PC-3 (cell line): ENCODE results near the gene NDUFA3. TPM values are rescaled to one million over a fixed set of nuclear protein-coding genes. Genes with fewer than 3 reads are reported as not detected.

Source experiments
- ATAC-seq: fragments of 200-7000 bp; cut with Tn5 transposase; 2 replicates; pipeline ENCODE4 v1.9.1; 2020; ENCODE audit warnings: mild to moderate bottlenecking, moderate library complexity
- BruUV-seq: library from RNA; stranded (reverse); fragments of 400-500 nt; replicated peaks from 2 replicates; lab custom pipeline; 2021; lab: Mats Ljungman, UMichigan
- CTCF ChIA-PET: fragments of 300-600 bp; sonication (Branson Sonifier 250); formaldehyde crosslinking; loops from one replicate; lab custom pipeline; 2022; ENCODE audit warnings: antibody characterized with exemption; lab: Charles Lee
- POLR2A ChIA-PET: fragments of 300-600 bp; sonication (Branson Sonifier 250); formaldehyde crosslinking; loops from one replicate; lab custom pipeline; 2022; ENCODE audit warnings: antibody characterized with exemption; ENCODE audit not compliant: unreplicated experiment; lab: Charles Lee
- DNase-seq: peaks from one replicate; pipeline ENCODE4 v3.0.0-alpha.2; 2015
- H2AFZ ChIP-seq: fragments of 300-600 bp; sonication (generic); 2 replicates; pipeline ENCODE4 v1.6.0; 2016; ENCODE audit warnings: antibody characterized with exemption, low read length
- H3F3A ChIP-seq: fragments of 300-600 bp; sonication (generic); one replicate; pipeline ENCODE4 v1.6.0; 2017; ENCODE audit warnings: antibody characterized with exemption, low read length, control low read depth, mild to moderate bottlenecking; ENCODE audit not compliant: unreplicated experiment
- H3K27ac ChIP-seq: fragments of 300-600 bp; sonication (generic); 2 replicates; pipeline ENCODE4 v1.5.1; 2016; ENCODE audit warnings: mild to moderate bottlenecking, low read length
- H3K27me3 ChIP-seq: fragments of 300-600 bp; sonication (generic); 2 replicates; pipeline ENCODE4 v1.6.1; 2016; ENCODE audit warnings: low read length, mixed read lengths
- H3K36me3 ChIP-seq: fragments of 300-600 bp; sonication (generic); 2 replicates; pipeline ENCODE4 v1.6.1; 2016; ENCODE audit warnings: low read depth, mixed run types, low read length, mixed read lengths
- H3K4me1 ChIP-seq: fragments of 300-600 bp; sonication (generic); 2 replicates; pipeline ENCODE4 v1.5.1; 2016; ENCODE audit warnings: low read length; ENCODE audit not compliant: insufficient read depth
- H3K4me2 ChIP-seq: fragments of 300-600 bp; sonication (generic); 2 replicates; pipeline ENCODE4 v1.6.0; 2016; ENCODE audit warnings: low read length
- H3K4me3 ChIP-seq: fragments of 300-600 bp; sonication (generic); 2 replicates; pipeline ENCODE4 v1.5.1; 2016; ENCODE audit warnings: mild to moderate bottlenecking, low read length, mixed read lengths
- H3K79me2 ChIP-seq: fragments of 300-600 bp; sonication (generic); 2 replicates; pipeline ENCODE4 v1.6.1; 2017; ENCODE audit warnings: low read length, mixed read lengths
- H3K9ac ChIP-seq: fragments of 300-600 bp; sonication (generic); 2 replicates; pipeline ENCODE4 v1.6.0; 2016; ENCODE audit warnings: mild to moderate bottlenecking, low read length
- H3K9me2 ChIP-seq: fragments of 300-600 bp; sonication (generic); replicated peaks from 2 replicates; pipeline ENCODE4 v1.6.1; 2016; ENCODE audit warnings: mixed run types, low read length, mixed read lengths
- H3K9me3 ChIP-seq: fragments of 300-600 bp; sonication (generic); 2 replicates; pipeline ENCODE4 v1.6.1; 2016; ENCODE audit warnings: low read length, mixed read lengths
- H4K20me1 ChIP-seq: fragments of 300-600 bp; sonication (generic); 2 replicates; pipeline ENCODE4 v1.6.1; 2016; ENCODE audit warnings: low read length, mixed read lengths
- EZH2 ChIP-seq: fragments of 300-600 bp; sonication (generic); IDR thresholded peaks from one replicate; pipeline ENCODE4 v1.6.1; 2017; ENCODE audit warnings: antibody characterized with exemption, mild to moderate bottlenecking, low read length; ENCODE audit not compliant: unreplicated experiment
- EZH2phosphoT487 ChIP-seq: fragments of 300-600 bp; sonication (generic); IDR thresholded peaks from 2 replicates; pipeline ENCODE4 v1.6.1; 2018; ENCODE audit warnings: mild to moderate bottlenecking, antibody characterized with exemption, low read length, borderline replicate concordance
- intact Hi-C: fragments of 100-400 bp; cut with micrococcal nuclease; formaldehyde crosslinking; loops from 2 replicates; pipeline ENCODE4 v1.9.0; 2023
- total RNA-seq: library from RNA; depleted of rRNA; stranded (reverse); fragments of >200 nt; gene quantifications from 2 replicates; pipeline ENCODE4 v1.2.3, GENCODE V29; 2014
- TF ChIP-seq, protein P1 (sequence below): fragments of 300-600 bp; sonication (generic); conservative IDR thresholded peaks from 2 replicates; pipeline ENCODE4 v1.5.1; 2017; ENCODE audit warnings: antibody characterized with exemption, low read depth, mild to moderate bottlenecking, low read length

NDUFA3 gene
- total RNA-seq, 1 experiment from 2014 or later, result 138 TPM

DNA sequence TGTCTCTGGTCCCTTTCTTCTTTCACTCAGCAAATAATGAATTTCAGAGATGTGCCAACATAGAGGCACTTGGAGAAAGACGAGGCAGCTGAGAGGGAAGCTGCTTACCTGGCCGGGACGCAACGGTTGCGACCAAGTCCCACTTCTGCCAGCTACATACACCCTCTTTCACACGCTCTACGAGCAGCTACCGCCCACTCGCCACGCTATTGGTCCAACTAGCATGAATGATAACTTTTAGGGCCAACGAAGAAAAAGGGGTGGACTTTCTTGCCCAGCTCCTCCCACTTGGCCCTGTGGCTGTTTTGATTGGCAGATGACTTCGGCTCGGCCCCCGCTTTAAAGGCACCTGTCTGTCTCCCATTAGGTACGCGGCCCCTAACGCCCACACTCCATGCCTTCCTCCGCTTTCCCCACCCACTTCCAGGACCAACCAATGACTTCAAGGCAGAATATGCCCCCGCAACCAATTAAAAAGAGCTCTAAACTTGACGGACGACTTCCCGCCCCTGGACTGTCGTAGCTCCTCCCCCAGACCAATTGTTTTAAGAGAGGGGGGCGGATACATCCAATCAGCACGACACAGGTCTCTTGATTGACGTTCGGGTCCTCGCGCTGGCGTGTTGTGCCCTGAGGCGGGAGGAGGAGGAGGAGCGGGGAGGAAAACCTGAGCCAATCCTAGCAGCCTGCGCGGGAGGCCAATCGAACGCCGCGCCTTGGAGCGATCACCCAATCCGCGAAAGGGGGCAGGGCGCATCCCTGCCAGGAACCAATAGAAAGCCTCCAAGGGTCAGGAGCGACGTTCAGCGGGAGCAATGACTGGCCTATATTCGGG is 34.4 kb downstream of the NDUFA3 start:
- H2AFZ ChIP-seq, result peak overlapping the region; percentile 68
- TF ChIP-seq EZH2, result no peak
- no peak for TF ChIP-seq EZH2phosphoT487
- TF ChIP-seq, protein P1, sequence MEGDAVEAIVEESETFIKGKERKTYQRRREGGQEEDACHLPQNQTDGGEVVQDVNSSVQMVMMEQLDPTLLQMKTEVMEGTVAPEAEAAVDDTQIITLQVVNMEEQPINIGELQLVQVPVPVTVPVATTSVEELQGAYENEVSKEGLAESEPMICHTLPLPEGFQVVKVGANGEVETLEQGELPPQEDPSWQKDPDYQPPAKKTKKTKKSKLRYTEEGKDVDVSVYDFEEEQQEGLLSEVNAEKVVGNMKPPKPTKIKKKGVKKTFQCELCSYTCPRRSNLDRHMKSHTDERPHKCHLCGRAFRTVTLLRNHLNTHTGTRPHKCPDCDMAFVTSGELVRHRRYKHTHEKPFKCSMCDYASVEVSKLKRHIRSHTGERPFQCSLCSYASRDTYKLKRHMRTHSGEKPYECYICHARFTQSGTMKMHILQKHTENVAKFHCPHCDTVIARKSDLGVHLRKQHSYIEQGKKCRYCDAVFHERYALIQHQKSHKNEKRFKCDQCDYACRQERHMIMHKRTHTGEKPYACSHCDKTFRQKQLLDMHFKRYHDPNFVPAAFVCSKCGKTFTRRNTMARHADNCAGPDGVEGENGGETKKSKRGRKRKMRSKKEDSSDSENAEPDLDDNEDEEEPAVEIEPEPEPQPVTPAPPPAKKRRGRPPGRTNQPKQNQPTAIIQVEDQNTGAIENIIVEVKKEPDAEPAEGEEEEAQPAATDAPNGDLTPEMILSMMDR, result no peak
- H3K9me2 ChIP-seq, result no peaks in the 10 kb centered on the region
- intact Hi-C loops, result loop anchor here (1.0 kb wide), 3 partner anchors 22 to 52 kb away; partner anchors contain the start of genes LENG1, MBOAT7, PRPF31 and TFPT
- peaks cover 18% of the 10 kb centered on the region; the same call in 1 of the 2 replicates for H3K36me3 ChIP-seq
- H3K79me2 ChIP-seq, result peaks cover 45% of the 10 kb centered on the region
- ChIA-PET CTCF (interaction anchor here (0.6 to 1.9 kb wide), 8 partner anchors 21 to 478 kb away, joined by 3 to 11 read pairs (median 7); partner anchors contain the start of genes LENG1 and MBOAT7), POLR2A (interaction anchor here (0.5 to 1.3 kb wide), 15 partner anchors 17 to 1948 kb away, joined by 3 to 25 read pairs (median 8); partner anchors contain the start of genes LENG1, MBOAT7, MYADM and PRPF31)
- H3K9ac ChIP-seq, result peak overlapping the region; percentile 99
- H3K27me3 ChIP-seq, result no peaks in the 10 kb centered on the region
- H3K9me3 ChIP-seq, result no peaks in the 10 kb centered on the region
- no TSS peak for BruUV-seq
- H3K4me2 ChIP-seq, result peak overlapping the region; percentile 93
- peaks cover 35% of the 10 kb centered on the region for H4K20me1 ChIP-seq
- peak; percentile 80 for ATAC-seq
- H3K27ac ChIP-seq, result peak overlapping the region; percentile 79
- H3K4me1 ChIP-seq, result peaks cover 20% of the 10 kb centered on the region; the same call in 1 of the 2 replicates
- DNase-seq, result peak; percentile 100
- no peaks in the 10 kb centered on the region for H3F3A ChIP-seq
- H3K4me3 ChIP-seq, result peak overlapping the region; percentile 86

- CTCF ChIA-PET, result interaction anchor here (0.6 to 1.9 kb wide), 6 partner anchors 20 to 344 kb away, joined by 4 to 11 read pairs (median 7); partner anchors contain the start of genes LENG1 and MBOAT7
- Histone ChIP-seq H3K9ac (peak within 1 kb of the TSS; percentile 99), H3K9me2 (no peaks in the 10 kb centered on the region), H3K27ac (peak within 1 kb of the TSS; percentile 79), H3K4me3 (peak within 1 kb of the TSS; percentile 86), H3K27me3 (no peaks in the 10 kb centered on the region), H3K4me2 (peak within 1 kb of the TSS; percentile 93), H4K20me1 (peaks cover 39% of the 10 kb centered on the region), H3K9me3 (no peaks in the 10 kb centered on the region), H3K79me2 (peaks cover 53% of the 10 kb centered on the region), H3K4me1 (peaks cover 20% of the 10 kb centered on the region; the same call in 1 of the 2 replicates), H2AFZ (peak within 1 kb of the TSS; percentile 68), H3K36me3 (peaks cover 26% of the 10 kb centered on the region), H3F3A (no peaks in the 10 kb centered on the region)
- POLR2A ChIA-PET, result interaction anchor here (0.6 to 1.3 kb wide), 10 partner anchors 22 to 157 kb away, joined by 4 to 25 read pairs (median 11); partner anchors contain the start of genes LENG1, MBOAT7, PRPF31 and RPS9
- intact Hi-C loops, result loop anchor here (1.0 kb wide), 3 partner anchors 21 to 51 kb away; partner anchors contain the start of genes LENG1, MBOAT7, PRPF31 and TFPT
- ATAC-seq, result no peak
- TF ChIP-seq EZH2 (no peak), EZH2phosphoT487 (no peak)
- TF ChIP-seq, protein P1, result 0 out of 2 replicates have a peak, but pooled peaks have one; percentile 20
- BruUV-seq, result no TSS peak
- DNase-seq, result no peak
Observed at GRCh38 chr19:54137699-54138488, 35.2 kb downstream of the NDUFA3 start, which contains the start of gene CNOT3. Gene CNOT3 (plus strand): TSS chr19:54137762. CDS start chr19:54142979, 5,217 bp downstream.
